SK-N-SH (cell line): Measurements from ENCODE around the gene NPTX1. TPM values are rescaled to one million over a fixed set of nuclear protein-coding genes. Genes with fewer than 3 reads are reported as not detected.

ENCODE experiments used
- CTCF ChIA-PET: fragments of 300-600, 350-600 bp; formaldehyde crosslinking; extraction: SDS; loops from one replicate; lab custom pipeline; 2021; lab: Yijun Ruan, JAX
- POLR2A ChIA-PET: fragments of 350-600 bp; sonication (Branson Sonifier 250); formaldehyde crosslinking; extraction: SDS; loops from one replicate; lab custom pipeline; 2020; ENCODE audit warnings: antibody characterized with exemption, inconsistent platforms; lab: Yijun Ruan, JAX
- DNase-seq: peaks from one replicate; pipeline ENCODE4 v3.0.0; 2012
- H2AFZ ChIP-seq: fragments of 200-600 bp; sonication (generic); 2 replicates; pipeline ENCODE4 v1.8.1; 2016; ENCODE audit warnings: antibody characterized with exemption, mild to moderate bottlenecking, low read depth
- H3F3A ChIP-seq: fragments of 200-600 bp; sonication (generic); replicated peaks from 2 replicates; pipeline ENCODE3; 2016; ENCODE audit warnings: antibody characterized with exemption, mild to moderate bottlenecking; ENCODE audit not compliant: insufficient read depth
- H3K27ac ChIP-seq, 2 experiments: fragments of 200-500 bp in 1 of 2; fragments of 200-600 bp in 1 of 2; sonication (Bioruptor generic) in 1 of 2; sonication (generic), shearing (Covaris generic) in 1 of 2; 2 replicates each; pipeline versions ENCODE4 v1.5.1 to v1.6.1; 2014 to 2016; ENCODE audit warnings: low read depth in 2 of 2, inconsistent platforms in 1 of 2, low read length in 1 of 2, mild to moderate bottlenecking in 1 of 2, mixed read lengths in 1 of 2
- H3K27me3 ChIP-seq: fragments of 200-600 bp; sonication (generic), shearing (Covaris generic); 2 replicates; pipeline ENCODE4 v1.6.1; 2016; ENCODE audit warnings: mixed run types; ENCODE audit not compliant: insufficient read depth
- H3K36me3 ChIP-seq, 2 experiments: fragments of 200-500 bp in 1 of 2; fragments of 200-600 bp in 1 of 2; sonication (Bioruptor generic) in 1 of 2; sonication (generic) in 1 of 2; replicated peaks in 1 of 2; 2 replicates each; pipeline versions ENCODE3 to v1.5.1; 2014 to 2016; ENCODE audit warnings: low read length in 1 of 2, mild to moderate bottlenecking in 1 of 2; ENCODE audit not compliant: insufficient read depth in 2 of 2, control insufficient read depth in 1 of 2
- H3K4me1 ChIP-seq, 2 experiments: fragments of 200-500 bp in 1 of 2; fragments of 200-600 bp in 1 of 2; sonication (Bioruptor generic) in 1 of 2; sonication (generic), shearing (Covaris generic) in 1 of 2; 2 replicates each; pipeline versions ENCODE4 v1.5.1 to v1.6.1; 2014 to 2016; ENCODE audit warnings: low read depth in 1 of 2, low read length in 1 of 2, mixed run types in 1 of 2; ENCODE audit not compliant: insufficient read depth in 2 of 2, control insufficient read depth in 1 of 2
- H3K4me2 ChIP-seq: fragments of 200-600 bp; sonication (generic), shearing (Covaris generic); 2 replicates; pipeline ENCODE4 v1.6.1; 2017; ENCODE audit warnings: mixed run types
- H3K4me3 ChIP-seq, 2 experiments: fragments of 200-500 bp in 1 of 2; fragments of 200-600 bp in 1 of 2; sonication (Bioruptor generic) in 1 of 2; sonication (generic), shearing (Covaris generic) in 1 of 2; 2 replicates each; pipeline versions ENCODE4 v1.5.1 to v1.8.1; 2014 to 2016; ENCODE audit warnings: low read depth in 2 of 2, inconsistent platforms in 1 of 2, low read length in 1 of 2, mild to moderate bottlenecking in 1 of 2, mixed read lengths in 1 of 2, moderate library complexity in 1 of 2
- H3K79me2 ChIP-seq: fragments of 200-600 bp; sonication (generic); 2 replicates; pipeline ENCODE4 v1.8.1; 2017; ENCODE audit warnings: mild to moderate bottlenecking; ENCODE audit not compliant: insufficient read depth
- H3K9ac ChIP-seq: fragments of 200-600 bp; sonication (generic); 2 replicates; pipeline ENCODE4 v1.6.1; 2017; ENCODE audit warnings: mixed run types
- H3K9me2 ChIP-seq: fragments of 200-600 bp; sonication (generic); 2 replicates; pipeline ENCODE4 v1.6.1; 2017; ENCODE audit warnings: mixed run types
- H3K9me3 ChIP-seq: fragments of 200-600 bp; sonication (generic); 2 replicates; pipeline ENCODE4 v1.6.1; 2017; ENCODE audit warnings: mixed run types, mild to moderate bottlenecking, moderate library complexity
- H4K20me1 ChIP-seq: fragments of 200-600 bp; sonication (generic); 2 replicates; pipeline ENCODE4 v1.6.1; 2017; ENCODE audit warnings: mild to moderate bottlenecking, mixed run types; ENCODE audit not compliant: insufficient read depth
- CHD2 ChIP-seq: fragments of 150-350 bp; IDR thresholded peaks from 2 replicates; pipeline ENCODE4 v1.6.1; 2018; ENCODE audit warnings: low read length; ENCODE audit not compliant: partially characterized antibody
- ELF1 ChIP-seq: IDR thresholded peaks from 2 replicates; pipeline ENCODE4 v1.4.0; 2012
- EP300 ChIP-seq, 2 experiments: IDR thresholded peaks; 2 replicates each; pipeline versions ENCODE4 v1.4.0 to v1.6.1; 2012; ENCODE audit warnings: borderline replicate concordance in 1 of 2, low read depth in 1 of 2, low read length in 1 of 2
- JUND ChIP-seq: IDR thresholded peaks from 2 replicates; pipeline ENCODE4 v1.4.0; 2012
- MEF2A ChIP-seq: IDR thresholded peaks from 2 replicates; pipeline ENCODE4 v1.4.0; 2012; ENCODE audit warnings: low read depth, borderline replicate concordance
- MXI1 ChIP-seq: IDR thresholded peaks from 2 replicates; pipeline ENCODE4 v1.6.1; 2012; ENCODE audit warnings: mild to moderate bottlenecking, low read depth, low read length, improper control_type of control experiment
- NFIC ChIP-seq: IDR thresholded peaks from 2 replicates; pipeline ENCODE4 v1.4.0; 2012; ENCODE audit warnings: borderline replicate concordance
- POLR2AphosphoS5 ChIP-seq: IDR thresholded peaks from 2 replicates; pipeline ENCODE4 v1.6.1; 2012; ENCODE audit warnings: low read depth, low read length
- RAD21 ChIP-seq: IDR thresholded peaks from 2 replicates; pipeline ENCODE4 v1.6.1; 2012; ENCODE audit warnings: mild to moderate bottlenecking, low read length
- RCOR1 ChIP-seq: fragments of 150-350 bp; IDR thresholded peaks from 2 replicates; pipeline ENCODE4 v1.6.1; 2017; ENCODE audit warnings: antibody characterized with exemption, low read length
- RFX5 ChIP-seq: IDR thresholded peaks from 2 replicates; pipeline ENCODE4 v1.6.1; 2012; ENCODE audit warnings: mild to moderate bottlenecking, improper control_type of control experiment, low read length
- SIN3A ChIP-seq: IDR thresholded peaks from 2 replicates; pipeline ENCODE4 v1.6.1; 2012; ENCODE audit warnings: low read depth, mild to moderate bottlenecking, low read length, moderate library complexity, borderline replicate concordance
- USF2 ChIP-seq: fragments of 150-350 bp; IDR thresholded peaks from 2 replicates; pipeline ENCODE4 v1.6.1; 2017; ENCODE audit warnings: antibody characterized with exemption, low read length, low read depth, borderline replicate concordance
- YY1 ChIP-seq: IDR thresholded peaks from 2 replicates; pipeline ENCODE4 v1.4.0; 2012; ENCODE audit warnings: low read depth, mild to moderate bottlenecking
- WGBS: methylation state at CpG from one replicate; pipeline ENCODE4 v1.1.6; 2017; ENCODE audit warnings: low lambda C conversion rate; 5-methylcytosine and 5-hydroxymethylcytosine counted together
- polyA plus RNA-seq, 3 experiments: library from polyadenylated mRNA; depleted of rRNA; stranded (reverse); fragments of >200 nt; gene quantifications; 2 replicates each; pipeline ENCODE4 v1.2.3, GENCODE V29; 2012
- TF ChIP-seq, protein P1 (sequence below): fragments of 150-350 bp; IDR thresholded peaks from 2 replicates; pipeline ENCODE4 v1.6.1; 2016; ENCODE audit warnings: mild to moderate bottlenecking, low read depth, low read length
- TF ChIP-seq, protein P2 (sequence below): IDR thresholded peaks from 2 replicates; pipeline ENCODE4 v1.4.0; 2012; ENCODE audit warnings: low read depth, borderline replicate concordance
- TF ChIP-seq, protein P3 (sequence below): fragments of 200-600 bp; sonication (generic); IDR thresholded peaks from 2 replicates; pipeline ENCODE4 v1.6.1; 2017; ENCODE audit warnings: antibody characterized with exemption, mild to moderate bottlenecking, moderate library complexity

Gene NPTX1
- polyA plus RNA-seq, 1 of the 3 experiments (the other 2 are of a cell fraction) = 0.05 TPM

- POLR2A ChIA-PET = no interaction called here
These were observed 4.5 kb downstream of the NPTX1 start for GRCh38 chr17:80471922-80472321.

More at GRCh38 chr17:80471922-80472321, 4.5 kb downstream of the NPTX1 start:
- Histone ChIP-seq H3K4me2 (no peak overlapping the region), H3K27ac (no peak overlapping the region), H3K27me3 (peaks cover 99% of the 10 kb centered on the region), H3K4me1 (peaks cover 0 to 19% of the 10 kb centered on the region in 2 experiments; a peak in 1 of 4 replicates), H3K9me3 (no peaks in the 10 kb centered on the region), H2AFZ (no peak overlapping the region), H3K36me3 (no peaks in the 10 kb centered on the region), H3K9ac (no peak overlapping the region), H4K20me1 (peaks cover 11% of the 10 kb centered on the region), H3K79me2 (no peaks in the 10 kb centered on the region), H3F3A (no peaks in the 10 kb centered on the region), H3K4me3 (no peak overlapping the region), H3K9me2 (no peaks in the 10 kb centered on the region)
- no peak for DNase-seq
- WGBS = 65% methylated on average over 8 of the region's 8 CpGs
- TF ChIP-seq RCOR1 (no peak), ELF1 (no peak), MEF2A (no peak), YY1 (no peak), USF2 (no peak), EP300 (IDR thresholded peaks at IDR 0.05; ENCODE audit: borderline replicate concordance in 1 of 2, low read depth in 1 of 2, low read length in 1 of 2) (no peak), JUND (no peak), RFX5 (no peak), MXI1 (no peak), CHD2 (no peak), NFIC (no peak), POLR2AphosphoS5 (no peak), RAD21 (no peak), SIN3A (no peak)
- TF ChIP-seq, protein P1, sequence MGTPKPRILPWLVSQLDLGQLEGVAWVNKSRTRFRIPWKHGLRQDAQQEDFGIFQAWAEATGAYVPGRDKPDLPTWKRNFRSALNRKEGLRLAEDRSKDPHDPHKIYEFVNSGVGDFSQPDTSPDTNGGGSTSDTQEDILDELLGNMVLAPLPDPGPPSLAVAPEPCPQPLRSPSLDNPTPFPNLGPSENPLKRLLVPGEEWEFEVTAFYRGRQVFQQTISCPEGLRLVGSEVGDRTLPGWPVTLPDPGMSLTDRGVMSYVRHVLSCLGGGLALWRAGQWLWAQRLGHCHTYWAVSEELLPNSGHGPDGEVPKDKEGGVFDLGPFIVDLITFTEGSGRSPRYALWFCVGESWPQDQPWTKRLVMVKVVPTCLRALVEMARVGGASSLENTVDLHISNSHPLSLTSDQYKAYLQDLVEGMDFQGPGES = no peak
- TF ChIP-seq, protein P2, sequence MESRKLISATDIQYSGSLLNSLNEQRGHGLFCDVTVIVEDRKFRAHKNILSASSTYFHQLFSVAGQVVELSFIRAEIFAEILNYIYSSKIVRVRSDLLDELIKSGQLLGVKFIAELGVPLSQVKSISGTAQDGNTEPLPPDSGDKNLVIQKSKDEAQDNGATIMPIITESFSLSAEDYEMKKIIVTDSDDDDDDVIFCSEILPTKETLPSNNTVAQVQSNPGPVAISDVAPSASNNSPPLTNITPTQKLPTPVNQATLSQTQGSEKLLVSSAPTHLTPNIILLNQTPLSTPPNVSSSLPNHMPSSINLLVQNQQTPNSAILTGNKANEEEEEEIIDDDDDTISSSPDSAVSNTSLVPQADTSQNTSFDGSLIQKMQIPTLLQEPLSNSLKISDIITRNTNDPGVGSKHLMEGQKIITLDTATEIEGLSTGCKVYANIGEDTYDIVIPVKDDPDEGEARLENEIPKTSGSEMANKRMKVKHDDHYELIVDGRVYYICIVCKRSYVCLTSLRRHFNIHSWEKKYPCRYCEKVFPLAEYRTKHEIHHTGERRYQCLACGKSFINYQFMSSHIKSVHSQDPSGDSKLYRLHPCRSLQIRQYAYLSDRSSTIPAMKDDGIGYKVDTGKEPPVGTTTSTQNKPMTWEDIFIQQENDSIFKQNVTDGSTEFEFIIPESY = no peak
- TF ChIP-seq, protein P3, sequence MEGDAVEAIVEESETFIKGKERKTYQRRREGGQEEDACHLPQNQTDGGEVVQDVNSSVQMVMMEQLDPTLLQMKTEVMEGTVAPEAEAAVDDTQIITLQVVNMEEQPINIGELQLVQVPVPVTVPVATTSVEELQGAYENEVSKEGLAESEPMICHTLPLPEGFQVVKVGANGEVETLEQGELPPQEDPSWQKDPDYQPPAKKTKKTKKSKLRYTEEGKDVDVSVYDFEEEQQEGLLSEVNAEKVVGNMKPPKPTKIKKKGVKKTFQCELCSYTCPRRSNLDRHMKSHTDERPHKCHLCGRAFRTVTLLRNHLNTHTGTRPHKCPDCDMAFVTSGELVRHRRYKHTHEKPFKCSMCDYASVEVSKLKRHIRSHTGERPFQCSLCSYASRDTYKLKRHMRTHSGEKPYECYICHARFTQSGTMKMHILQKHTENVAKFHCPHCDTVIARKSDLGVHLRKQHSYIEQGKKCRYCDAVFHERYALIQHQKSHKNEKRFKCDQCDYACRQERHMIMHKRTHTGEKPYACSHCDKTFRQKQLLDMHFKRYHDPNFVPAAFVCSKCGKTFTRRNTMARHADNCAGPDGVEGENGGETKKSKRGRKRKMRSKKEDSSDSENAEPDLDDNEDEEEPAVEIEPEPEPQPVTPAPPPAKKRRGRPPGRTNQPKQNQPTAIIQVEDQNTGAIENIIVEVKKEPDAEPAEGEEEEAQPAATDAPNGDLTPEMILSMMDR = no peak
- CTCF ChIA-PET = interaction anchor here (0.8 to 7.6 kb wide), 9 partner anchors 14 to 510 kb away, joined by 3 to 71 read pairs (median 12); no protein-coding TSS in a partner anchor
